ENCODE data around the gene E2F4. TPM values are rescaled to one million over a fixed set of nuclear protein-coding genes. Genes with fewer than 3 reads are reported as not detected.

The E2F4 gene
- total and polyA plus RNA-seq, 2 of the 13 experiments (the other 11 are each of a cell fraction or from before 2014, with no cell fraction given), result 84.8 to 91.2 TPM

GRCh38 chr16:67177743-67178699, 13.9 kb upstream of the E2F4 start (continued):
- TF ChIP-seq MTF2 (CRISPR knock-in tag; IDR thresholded peaks at IDR 0.05; ENCODE audit: borderline replicate concordance), result peak; percentile 87; the same call in 1 of the 2 replicates
- no peak for TF ChIP-seq ZKSCAN5 (CRISPR knock-in tag; IDR thresholded peaks at IDR 0.05)
- TF ChIP-seq ZNF614 (CRISPR knock-in tag; IDR thresholded peaks at IDR 0.05; ENCODE audit: borderline replicate concordance), result no peak
- TF ChIP-seq ZNF274 (CRISPR knock-in tag; IDR thresholded peaks at IDR 0.05), result peak; percentile 74; the same call in 1 of the 2 replicates
- TF ChIP-seq IKZF4 (CRISPR knock-in tag; IDR thresholded peaks at IDR 0.05; ENCODE audit: borderline replicate concordance, low read depth, not compliant biosample characterization), result peak; percentile 26
- TF ChIP-seq ONECUT2 (CRISPR knock-in tag; IDR thresholded peaks at IDR 0.05), result no peak
- no peak for TF ChIP-seq HNF4G (IDR thresholded peaks at IDR 0.05; ENCODE audit: borderline replicate concordance, low read depth, low read length)
- no peak for TF ChIP-seq HNF4G (CRISPR knock-in tag; IDR thresholded peaks at IDR 0.05; ENCODE audit: borderline replicate concordance, low read depth)
- no peak; the same call in 1 of the 2 replicates for TF ChIP-seq FOXO1 (CRISPR knock-in tag; IDR thresholded peaks at IDR 0.05)
- TF ChIP-seq ZFP36 (IDR thresholded peaks at IDR 0.05; ENCODE audit: borderline replicate concordance, low read depth, low read length, partially characterized antibody), result no peak
- TF ChIP-seq ZBTB21 (CRISPR knock-in tag; IDR thresholded peaks at IDR 0.05), result no peak
- no peak for TF ChIP-seq FOXA1 (IDR thresholded peaks at IDR 0.05)
- peak; percentile 34; the same call in 1 of the 2 replicates for TF ChIP-seq FOXA1 (CRISPR knock-in tag; IDR thresholded peaks at IDR 0.05)
- no peak for TF ChIP-seq KDM4B (CRISPR knock-in tag; IDR thresholded peaks at IDR 0.05)
- no peak for TF ChIP-seq ZNF530 (CRISPR knock-in tag; IDR thresholded peaks at IDR 0.05; ENCODE audit: low read depth)
- no peak for TF ChIP-seq NR3C1 (CRISPR knock-in tag; IDR thresholded peaks at IDR 0.05)
- TF ChIP-seq CBX2 (IDR thresholded peaks at IDR 0.05; ENCODE audit: low read depth, low read length), result no peak
- TF ChIP-seq CBX2 (CRISPR knock-in tag; IDR thresholded peaks at IDR 0.05; ENCODE audit: low read depth), result no peak; the same call in 1 of the 2 replicates
- no peak; the same call in 1 of the 2 replicates for TF ChIP-seq SAFB2 (CRISPR knock-in tag; IDR thresholded peaks at IDR 0.05; ENCODE audit: borderline replicate concordance, low read depth)
- TF ChIP-seq ZNF232 (CRISPR knock-in tag; IDR thresholded peaks at IDR 0.05; ENCODE audit: borderline replicate concordance), result peak; percentile 36; the same call in 1 of the 2 replicates
- TF ChIP-seq SOX6 (IDR thresholded peaks at IDR 0.05), result no peak
- TF ChIP-seq SOX6 (CRISPR knock-in tag; IDR thresholded peaks at IDR 0.05), result no peak
- TF ChIP-seq ZIK1 (CRISPR knock-in tag; IDR thresholded peaks at IDR 0.05; ENCODE audit: borderline replicate concordance, low read depth), result peak; percentile 68; the same call in 1 of the 2 replicates
- peak; percentile 49; the same call in 1 of the 2 replicates for TF ChIP-seq POGZ (CRISPR knock-in tag; IDR thresholded peaks at IDR 0.05)
- TF ChIP-seq LBX2 (CRISPR knock-in tag; IDR thresholded peaks at IDR 0.05; ENCODE audit: borderline replicate concordance), result peak; percentile 61; the same call in 1 of the 2 replicates
- TF ChIP-seq, protein P1, sequence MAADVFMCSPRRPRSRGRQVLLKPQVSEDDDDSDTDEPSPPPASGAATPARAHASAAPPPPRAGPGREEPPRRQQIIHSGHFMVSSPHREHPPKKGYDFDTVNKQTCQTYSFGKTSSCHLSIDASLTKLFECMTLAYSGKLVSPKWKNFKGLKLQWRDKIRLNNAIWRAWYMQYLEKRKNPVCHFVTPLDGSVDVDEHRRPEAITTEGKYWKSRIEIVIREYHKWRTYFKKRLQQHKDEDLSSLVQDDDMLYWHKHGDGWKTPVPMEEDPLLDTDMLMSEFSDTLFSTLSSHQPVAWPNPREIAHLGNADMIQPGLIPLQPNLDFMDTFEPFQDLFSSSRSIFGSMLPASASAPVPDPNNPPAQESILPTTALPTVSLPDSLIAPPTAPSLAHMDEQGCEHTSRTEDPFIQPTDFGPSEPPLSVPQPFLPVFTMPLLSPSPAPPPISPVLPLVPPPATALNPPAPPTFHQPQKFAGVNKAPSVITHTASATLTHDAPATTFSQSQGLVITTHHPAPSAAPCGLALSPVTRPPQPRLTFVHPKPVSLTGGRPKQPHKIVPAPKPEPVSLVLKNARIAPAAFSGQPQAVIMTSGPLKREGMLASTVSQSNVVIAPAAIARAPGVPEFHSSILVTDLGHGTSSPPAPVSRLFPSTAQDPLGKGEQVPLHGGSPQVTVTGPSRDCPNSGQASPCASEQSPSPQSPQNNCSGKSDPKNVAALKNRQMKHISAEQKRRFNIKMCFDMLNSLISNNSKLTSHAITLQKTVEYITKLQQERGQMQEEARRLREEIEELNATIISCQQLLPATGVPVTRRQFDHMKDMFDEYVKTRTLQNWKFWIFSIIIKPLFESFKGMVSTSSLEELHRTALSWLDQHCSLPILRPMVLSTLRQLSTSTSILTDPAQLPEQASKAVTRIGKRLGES (CRISPR knock-in tag; IDR thresholded peaks at IDR 0.05; ENCODE audit: borderline replicate concordance), result no peak
- TF ChIP-seq ZNF589 (CRISPR knock-in tag; conservative IDR thresholded peaks at IDR 0.05), result peak; percentile 77; the same call in 1 of the 2 replicates
- no peak for TF ChIP-seq ZFP82 (CRISPR knock-in tag; IDR thresholded peaks at IDR 0.05; ENCODE audit: borderline replicate concordance)
